ENCODE results near the gene ARRB1. TPM values are rescaled to one million over a fixed set of nuclear protein-coding genes. Genes with fewer than 3 reads are reported as not detected.

Gene ARRB1
- total and polyA plus RNA-seq, 9 of the 15 experiments (the other 6 are each of a cell fraction or from before 2014, with no cell fraction given) = 6.6 to 45.4 (median 28.5) TPM

GRCh38 chr11:75350743-75351540 is 519 bp downstream of the ARRB1 start (continued):
- TF ChIP-seq REST (IDR thresholded peaks at IDR 0.05; ENCODE audit: borderline replicate concordance) (0 out of 2 replicates have a peak, but pooled peaks have one; percentile 3), REST (CRISPR knock-in tag; IDR thresholded peaks at IDR 0.05; ENCODE audit: low read depth) (no peak), HNRNPL (IDR thresholded peaks at IDR 0.05; ENCODE audit: low read depth, low read length) (peak; percentile 59; the same call in 1 of the 2 replicates), TGIF2 (CRISPR knock-in tag; IDR thresholded peaks at IDR 0.05) (peak; percentile 82; the same call in 1 of the 2 replicates), MYC (IDR thresholded peaks at IDR 0.05; ENCODE audit: low read depth, low read length) (peak; percentile 63; the same call in 1 of the 2 replicates), MYC (CRISPR knock-in tag; IDR thresholded peaks at IDR 0.05; ENCODE audit: borderline replicate concordance, low read depth) (peak; percentile 56; the same call in 1 of the 2 replicates), E4F1 (CRISPR knock-in tag; IDR thresholded peaks at IDR 0.05; ENCODE audit: borderline replicate concordance) (no peak), FOXP1 (CRISPR knock-in tag; IDR thresholded peaks at IDR 0.05) (peak; percentile 41), NKRF (IDR thresholded peaks at IDR 0.05; ENCODE audit: borderline replicate concordance) (peak; percentile 73), DIDO1 (tag; IDR thresholded peaks at IDR 0.05; ENCODE audit: low read depth) (no peak), SRF (CRISPR knock-in tag; IDR thresholded peaks at IDR 0.05) (0 out of 4 replicates have a peak, but pooled peaks of 1 of the 2 experiments have one; percentile 28), GABPB2 (CRISPR knock-in tag; conservative IDR thresholded peaks at IDR 0.05) (no peak), NEUROD1 (IDR thresholded peaks at IDR 0.05; ENCODE audit: borderline replicate concordance, low read depth, low read length, partially characterized antibody) (peak; percentile 11)
